ENCODE results near the gene FAM163B.

FAM163B gene

DNA sequence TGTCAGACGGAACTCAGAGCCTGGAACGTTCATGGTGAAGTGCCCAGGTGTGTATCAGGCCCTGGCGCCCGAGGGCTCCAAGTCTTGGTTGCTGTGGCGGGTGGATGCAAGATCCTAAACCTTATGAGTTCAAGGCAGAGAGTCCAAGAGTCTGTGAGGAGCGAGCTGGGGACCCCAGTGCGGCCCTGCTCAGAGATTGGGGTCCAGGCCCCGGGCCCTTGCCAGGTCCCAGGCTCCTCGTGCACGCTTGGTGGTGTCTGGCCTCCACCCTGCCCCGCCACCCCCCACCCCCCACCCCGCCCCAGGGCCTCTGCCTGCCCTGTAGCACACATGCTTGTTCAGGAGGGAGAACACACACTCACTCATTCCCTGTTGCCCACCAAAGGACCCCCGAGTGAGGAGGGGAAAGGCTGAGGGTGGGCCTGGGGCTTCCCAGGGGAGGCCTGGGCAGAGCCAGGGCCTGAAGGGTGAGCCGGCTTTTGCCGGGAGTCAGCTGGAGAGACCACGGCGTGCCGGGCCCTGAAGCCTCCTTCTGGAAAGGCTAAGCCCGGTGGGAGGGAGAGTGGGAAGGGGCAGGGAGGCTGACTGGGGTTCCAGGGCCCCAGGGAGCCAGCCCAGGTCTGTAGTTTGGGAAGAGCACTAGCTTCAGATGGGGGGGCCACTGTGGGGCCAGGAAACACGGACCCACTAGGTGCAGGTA, 37.1 kb downstream of the FAM163B start:
- Histone ChIP-seq H3K4me1 (ENCODE audit: control insufficient read depth, insufficient read depth, low read length) (no peaks in the 10 kb centered on the region), H3K36me3 (ENCODE audit: control insufficient read depth in 2 of 2, insufficient read depth in 1 of 2, low read length in 2 of 2) (no peaks in the 10 kb centered on the region), H3K9me3 (ENCODE audit: control insufficient read depth, insufficient read depth, low read depth, low read length) (no peaks in the 10 kb centered on the region), H3K4me3 (ENCODE audit: low read depth, low read length) (no peak overlapping the region), H3K27ac (ENCODE audit: extremely low read depth, low read depth, low read length) (no peak overlapping the region)
- POLR2A ChIA-PET, result interaction anchor here (0.6 kb wide), 1 partner anchor 75 kb away, joined by 3 read pairs; no protein-coding TSS in a partner anchor
- no peak for TF ChIP-seq ZNF768 (tag by site-specific recombination; IDR thresholded peaks at IDR 0.05)
- no peak for TF ChIP-seq ZFP37 (tag by site-specific recombination; IDR thresholded peaks at IDR 0.05)
- no peak for TF ChIP-seq ZNF629 (tag by site-specific recombination; IDR thresholded peaks at IDR 0.05)
- no peak for TF ChIP-seq ZNF747 (tag by site-specific recombination; IDR thresholded peaks at IDR 0.05)
- TF ChIP-seq, protein P1, sequence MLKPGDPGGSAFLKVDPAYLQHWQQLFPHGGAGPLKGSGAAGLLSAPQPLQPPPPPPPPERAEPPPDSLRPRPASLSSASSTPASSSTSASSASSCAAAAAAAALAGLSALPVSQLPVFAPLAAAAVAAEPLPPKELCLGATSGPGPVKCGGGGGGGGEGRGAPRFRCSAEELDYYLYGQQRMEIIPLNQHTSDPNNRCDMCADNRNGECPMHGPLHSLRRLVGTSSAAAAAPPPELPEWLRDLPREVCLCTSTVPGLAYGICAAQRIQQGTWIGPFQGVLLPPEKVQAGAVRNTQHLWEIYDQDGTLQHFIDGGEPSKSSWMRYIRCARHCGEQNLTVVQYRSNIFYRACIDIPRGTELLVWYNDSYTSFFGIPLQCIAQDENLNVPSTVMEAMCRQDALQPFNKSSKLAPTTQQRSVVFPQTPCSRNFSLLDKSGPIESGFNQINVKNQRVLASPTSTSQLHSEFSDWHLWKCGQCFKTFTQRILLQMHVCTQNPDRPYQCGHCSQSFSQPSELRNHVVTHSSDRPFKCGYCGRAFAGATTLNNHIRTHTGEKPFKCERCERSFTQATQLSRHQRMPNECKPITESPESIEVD (tag by site-specific recombination; IDR thresholded peaks at IDR 0.05), result no peak
- TF ChIP-seq PRDM4 (tag by site-specific recombination; IDR thresholded peaks at IDR 0.05), result no peak
- TF ChIP-seq, protein P2, sequence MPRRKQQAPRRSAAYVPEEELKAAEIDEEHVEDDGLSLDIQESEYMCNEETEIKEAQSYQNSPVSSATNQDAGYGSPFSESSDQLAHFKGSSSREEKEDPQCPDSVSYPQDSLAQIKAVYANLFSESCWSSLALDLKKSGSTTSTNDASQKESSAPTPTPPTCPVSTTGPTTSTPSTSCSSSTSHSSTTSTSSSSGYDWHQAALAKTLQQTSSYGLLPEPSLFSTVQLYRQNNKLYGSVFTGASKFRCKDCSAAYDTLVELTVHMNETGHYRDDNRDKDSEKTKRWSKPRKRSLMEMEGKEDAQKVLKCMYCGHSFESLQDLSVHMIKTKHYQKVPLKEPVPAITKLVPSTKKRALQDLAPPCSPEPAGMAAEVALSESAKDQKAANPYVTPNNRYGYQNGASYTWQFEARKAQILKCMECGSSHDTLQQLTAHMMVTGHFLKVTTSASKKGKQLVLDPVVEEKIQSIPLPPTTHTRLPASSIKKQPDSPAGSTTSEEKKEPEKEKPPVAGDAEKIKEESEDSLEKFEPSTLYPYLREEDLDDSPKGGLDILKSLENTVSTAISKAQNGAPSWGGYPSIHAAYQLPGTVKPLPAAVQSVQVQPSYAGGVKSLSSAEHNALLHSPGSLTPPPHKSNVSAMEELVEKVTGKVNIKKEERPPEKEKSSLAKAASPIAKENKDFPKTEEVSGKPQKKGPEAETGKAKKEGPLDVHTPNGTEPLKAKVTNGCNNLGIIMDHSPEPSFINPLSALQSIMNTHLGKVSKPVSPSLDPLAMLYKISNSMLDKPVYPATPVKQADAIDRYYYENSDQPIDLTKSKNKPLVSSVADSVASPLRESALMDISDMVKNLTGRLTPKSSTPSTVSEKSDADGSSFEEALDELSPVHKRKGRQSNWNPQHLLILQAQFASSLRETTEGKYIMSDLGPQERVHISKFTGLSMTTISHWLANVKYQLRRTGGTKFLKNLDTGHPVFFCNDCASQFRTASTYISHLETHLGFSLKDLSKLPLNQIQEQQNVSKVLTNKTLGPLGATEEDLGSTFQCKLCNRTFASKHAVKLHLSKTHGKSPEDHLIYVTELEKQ (tag by site-specific recombination; IDR thresholded peaks at IDR 0.05; ENCODE audit: borderline replicate concordance), result no peak
- TF ChIP-seq ZNF664 (tag by site-specific recombination; IDR thresholded peaks at IDR 0.05), result no peak
- TF ChIP-seq, protein P3, sequence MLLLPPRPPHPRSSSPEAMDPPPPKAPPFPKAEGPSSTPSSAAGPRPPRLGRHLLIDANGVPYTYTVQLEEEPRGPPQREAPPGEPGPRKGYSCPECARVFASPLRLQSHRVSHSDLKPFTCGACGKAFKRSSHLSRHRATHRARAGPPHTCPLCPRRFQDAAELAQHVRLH (tag by site-specific recombination; IDR thresholded peaks at IDR 0.05), result no peak
- no peak for TF ChIP-seq WT1 (tag by site-specific recombination; IDR thresholded peaks at IDR 0.05)
- no peak for TF ChIP-seq ZNF248 (tag by site-specific recombination; IDR thresholded peaks at IDR 0.05)
- TF ChIP-seq ZNF639 (tag by site-specific recombination; IDR thresholded peaks at IDR 0.05), result no peak
- no peak for TF ChIP-seq ZNF19 (tag by site-specific recombination; IDR thresholded peaks at IDR 0.05; ENCODE audit: low read depth)
- no peak for TF ChIP-seq ZFHX2 (tag by site-specific recombination; conservative IDR thresholded peaks at IDR 0.05)
- no peak for TF ChIP-seq ZNF785 (tag by site-specific recombination; IDR thresholded peaks at IDR 0.05)
- TF ChIP-seq, protein P4, sequence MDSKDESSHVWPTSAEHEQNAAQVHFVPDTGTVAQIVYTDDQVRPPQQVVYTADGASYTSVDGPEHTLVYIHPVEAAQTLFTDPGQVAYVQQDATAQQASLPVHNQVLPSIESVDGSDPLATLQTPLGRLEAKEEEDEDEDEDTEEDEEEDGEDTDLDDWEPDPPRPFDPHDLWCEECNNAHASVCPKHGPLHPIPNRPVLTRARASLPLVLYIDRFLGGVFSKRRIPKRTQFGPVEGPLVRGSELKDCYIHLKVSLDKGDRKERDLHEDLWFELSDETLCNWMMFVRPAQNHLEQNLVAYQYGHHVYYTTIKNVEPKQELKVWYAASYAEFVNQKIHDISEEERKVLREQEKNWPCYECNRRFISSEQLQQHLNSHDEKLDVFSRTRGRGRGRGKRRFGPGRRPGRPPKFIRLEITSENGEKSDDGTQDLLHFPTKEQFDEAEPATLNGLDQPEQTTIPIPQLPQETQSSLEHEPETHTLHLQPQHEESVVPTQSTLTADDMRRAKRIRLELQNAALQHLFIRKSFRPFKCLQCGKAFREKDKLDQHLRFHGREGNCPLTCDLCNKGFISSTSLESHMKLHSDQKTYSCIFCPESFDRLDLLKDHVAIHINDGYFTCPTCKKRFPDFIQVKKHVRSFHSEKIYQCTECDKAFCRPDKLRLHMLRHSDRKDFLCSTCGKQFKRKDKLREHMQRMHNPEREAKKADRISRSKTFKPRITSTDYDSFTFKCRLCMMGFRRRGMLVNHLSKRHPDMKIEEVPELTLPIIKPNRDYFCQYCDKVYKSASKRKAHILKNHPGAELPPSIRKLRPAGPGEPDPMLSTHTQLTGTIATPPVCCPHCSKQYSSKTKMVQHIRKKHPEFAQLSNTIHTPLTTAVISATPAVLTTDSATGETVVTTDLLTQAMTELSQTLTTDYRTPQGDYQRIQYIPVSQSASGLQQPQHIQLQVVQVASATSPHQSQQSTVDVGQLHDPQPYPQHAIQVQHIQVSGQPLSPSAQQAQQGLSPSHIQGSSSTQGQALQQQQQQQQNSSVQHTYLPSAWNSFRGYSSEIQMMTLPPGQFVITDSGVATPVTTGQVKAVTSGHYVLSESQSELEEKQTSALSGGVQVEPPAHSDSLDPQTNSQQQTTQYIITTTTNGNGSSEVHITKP (tag by site-specific recombination; IDR thresholded peaks at IDR 0.05), result no peak
- no peak for TF ChIP-seq ZNF157 (tag by site-specific recombination; IDR thresholded peaks at IDR 0.05)
- no peak for TF ChIP-seq ZFP41 (tag by site-specific recombination; IDR thresholded peaks at IDR 0.05; ENCODE audit: borderline replicate concordance)
- CTCF ChIA-PET, result interaction anchor here (0.7 to 1.2 kb wide), 2 partner anchors 15 to 246 kb away, joined by 3 read pairs; no protein-coding TSS in a partner anchor
